Loucy (cell line): Measurements from ENCODE around the gene DHDH.
"Not testable (repeated sequence)": the region's sequence is repeated elsewhere in the genome, so short reads cannot be mapped to it uniquely, and the experiment has no call there.

ENCODE experiments used
- H2AFZ ChIP-seq: fragments of 200-600 bp; sonication (generic); 2 replicates; pipeline ENCODE4 v1.6.0; 2016; ENCODE audit warnings: antibody characterized with exemption, mild to moderate bottlenecking, low read length, moderate library complexity
- H3F3A ChIP-seq: fragments of 200-600 bp; 2 replicates; pipeline ENCODE4 v1.6.0; 2016; ENCODE audit warnings: antibody characterized with exemption, low read depth, mild to moderate bottlenecking
- H3K27me3 ChIP-seq: fragments of 200-600 bp; sonication (generic); 2 replicates; pipeline ENCODE4 v1.6.1; 2014; ENCODE audit warnings: low read length, mild to moderate bottlenecking; ENCODE audit not compliant: insufficient read depth, poor library complexity, severe bottlenecking
- H3K36me3 ChIP-seq: fragments of 200-600 bp; sonication (generic); 2 replicates; pipeline ENCODE4 v1.6.1; 2016; ENCODE audit warnings: low read length; ENCODE audit not compliant: insufficient read depth
- H3K4me1 ChIP-seq: fragments of 200-600 bp; sonication (generic); 2 replicates; pipeline ENCODE4 v1.5.1; 2014; ENCODE audit warnings: low read length, mild to moderate bottlenecking; ENCODE audit not compliant: insufficient read depth, poor library complexity, severe bottlenecking
- H3K4me2 ChIP-seq: fragments of 200-600 bp; sonication (generic); 2 replicates; pipeline ENCODE4 v1.6.0; 2014; ENCODE audit warnings: antibody characterized with exemption, low read length, low read depth, mild to moderate bottlenecking; ENCODE audit not compliant: poor library complexity, severe bottlenecking
- H3K4me3 ChIP-seq: fragments of 200-600 bp; sonication (generic); 2 replicates; pipeline ENCODE4 v1.5.1; 2014; ENCODE audit warnings: low read length, mild to moderate bottlenecking, mixed read lengths; ENCODE audit not compliant: poor library complexity, severe bottlenecking
- H3K79me2 ChIP-seq: fragments of 200-600 bp; sonication (generic); 2 replicates; pipeline ENCODE4 v1.6.1; 2014; ENCODE audit warnings: low read length; ENCODE audit not compliant: insufficient read depth
- H3K9ac ChIP-seq: fragments of 200-600 bp; sonication (generic); 2 replicates; pipeline ENCODE4 v1.6.0; 2014; ENCODE audit warnings: mild to moderate bottlenecking, low read depth, low read length, moderate library complexity; ENCODE audit not compliant: poor library complexity, severe bottlenecking
- H3K9me2 ChIP-seq: fragments of 200-600 bp; sonication (generic); replicated peaks from 2 replicates; pipeline ENCODE4 v1.6.1; 2016; ENCODE audit warnings: low read depth, low read length, mixed read lengths
- H3K9me3 ChIP-seq: fragments of 200-600 bp; sonication (generic); 2 replicates; pipeline ENCODE4 v1.6.1; 2014; ENCODE audit warnings: mild to moderate bottlenecking, antibody characterized with exemption, low read length, low read depth; ENCODE audit not compliant: insufficient read depth
- H4K20me1 ChIP-seq: fragments of 200-600 bp; sonication (generic); 2 replicates; pipeline ENCODE4 v1.6.0; 2014; ENCODE audit warnings: antibody characterized with exemption, low read length, mild to moderate bottlenecking; ENCODE audit not compliant: insufficient read depth, poor library complexity, severe bottlenecking
- EZH2phosphoT487 ChIP-seq: fragments of 200-600 bp; IDR thresholded peaks from 2 replicates; pipeline ENCODE4 v1.6.1; 2018; ENCODE audit warnings: antibody characterized with exemption, mild to moderate bottlenecking, moderate library complexity, borderline replicate concordance
- TF ChIP-seq, protein P1 (sequence below): fragments of 200-600 bp; sonication (generic); conservative IDR thresholded peaks from 2 replicates; pipeline ENCODE4 v1.5.1; 2014; ENCODE audit warnings: mild to moderate bottlenecking, antibody characterized with exemption, low read length

Gene DHDH

DNA sequence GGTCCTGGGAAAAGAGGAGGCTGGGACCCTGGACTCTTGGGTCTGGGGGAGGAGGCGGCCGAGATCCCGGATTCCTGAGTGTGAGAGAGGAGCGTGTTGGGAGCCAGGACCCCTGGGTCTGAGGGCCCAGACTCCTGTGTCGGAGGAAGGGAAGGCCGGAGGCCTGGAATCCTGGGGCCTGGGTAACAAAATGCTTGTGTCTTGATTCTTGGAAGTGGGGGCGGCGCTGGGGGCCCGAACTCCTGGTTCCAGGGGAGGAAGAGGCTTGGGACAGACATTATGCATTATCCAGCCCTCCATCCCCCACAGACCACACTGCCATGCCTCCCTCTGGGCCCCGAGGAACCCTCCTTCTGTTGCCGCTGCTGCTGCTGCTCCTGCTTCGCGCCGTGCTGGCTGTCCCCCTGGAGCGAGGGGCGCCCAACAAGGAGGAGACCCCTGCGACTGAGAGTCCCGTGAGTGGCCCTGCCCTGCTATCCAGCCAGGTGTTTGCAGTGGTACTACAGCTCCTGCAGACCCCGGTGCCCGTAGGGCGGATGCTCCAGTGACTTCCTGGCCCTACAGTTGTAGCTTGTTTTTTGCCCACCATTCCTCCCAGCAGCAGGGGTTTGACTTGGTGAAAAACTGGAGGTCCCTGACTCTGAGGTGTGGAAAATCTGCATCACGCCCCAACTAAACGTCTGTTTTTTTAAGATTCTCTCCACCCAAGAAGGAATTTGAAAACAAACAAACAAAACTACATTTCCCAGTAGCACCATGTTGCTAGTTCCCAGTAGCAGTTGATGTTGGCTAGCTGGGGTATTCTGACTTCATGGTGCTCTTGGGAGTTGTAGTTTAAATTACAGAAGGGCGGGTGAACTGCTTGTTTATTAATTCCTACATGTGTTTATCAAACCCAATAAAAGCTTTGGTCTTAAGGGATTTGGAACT, 32.8 kb upstream of the DHDH start:
- Histone ChIP-seq H3K4me3 (peak overlapping the region; percentile 90), H3K9me3 (no peaks in the 10 kb centered on the region), H3K36me3 (no peaks in the 10 kb centered on the region), H4K20me1 (peaks cover 7% of the 10 kb centered on the region), H3K9me2 (no peaks in the 10 kb centered on the region), H3K27me3 (no peaks in the 10 kb centered on the region), H3K4me1 (peaks cover 14% of the 10 kb centered on the region), H3F3A (no peaks in the 10 kb centered on the region), H2AFZ (peak overlapping the region; percentile 65), H3K79me2 (peaks cover 16% of the 10 kb centered on the region; the same call in 1 of the 2 replicates), H3K9ac (peak overlapping the region; percentile 90), H3K4me2 (peak overlapping the region; percentile 94)
- no peak for TF ChIP-seq EZH2phosphoT487
- TF ChIP-seq, protein P1, sequence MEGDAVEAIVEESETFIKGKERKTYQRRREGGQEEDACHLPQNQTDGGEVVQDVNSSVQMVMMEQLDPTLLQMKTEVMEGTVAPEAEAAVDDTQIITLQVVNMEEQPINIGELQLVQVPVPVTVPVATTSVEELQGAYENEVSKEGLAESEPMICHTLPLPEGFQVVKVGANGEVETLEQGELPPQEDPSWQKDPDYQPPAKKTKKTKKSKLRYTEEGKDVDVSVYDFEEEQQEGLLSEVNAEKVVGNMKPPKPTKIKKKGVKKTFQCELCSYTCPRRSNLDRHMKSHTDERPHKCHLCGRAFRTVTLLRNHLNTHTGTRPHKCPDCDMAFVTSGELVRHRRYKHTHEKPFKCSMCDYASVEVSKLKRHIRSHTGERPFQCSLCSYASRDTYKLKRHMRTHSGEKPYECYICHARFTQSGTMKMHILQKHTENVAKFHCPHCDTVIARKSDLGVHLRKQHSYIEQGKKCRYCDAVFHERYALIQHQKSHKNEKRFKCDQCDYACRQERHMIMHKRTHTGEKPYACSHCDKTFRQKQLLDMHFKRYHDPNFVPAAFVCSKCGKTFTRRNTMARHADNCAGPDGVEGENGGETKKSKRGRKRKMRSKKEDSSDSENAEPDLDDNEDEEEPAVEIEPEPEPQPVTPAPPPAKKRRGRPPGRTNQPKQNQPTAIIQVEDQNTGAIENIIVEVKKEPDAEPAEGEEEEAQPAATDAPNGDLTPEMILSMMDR, result no peak

DNA sequence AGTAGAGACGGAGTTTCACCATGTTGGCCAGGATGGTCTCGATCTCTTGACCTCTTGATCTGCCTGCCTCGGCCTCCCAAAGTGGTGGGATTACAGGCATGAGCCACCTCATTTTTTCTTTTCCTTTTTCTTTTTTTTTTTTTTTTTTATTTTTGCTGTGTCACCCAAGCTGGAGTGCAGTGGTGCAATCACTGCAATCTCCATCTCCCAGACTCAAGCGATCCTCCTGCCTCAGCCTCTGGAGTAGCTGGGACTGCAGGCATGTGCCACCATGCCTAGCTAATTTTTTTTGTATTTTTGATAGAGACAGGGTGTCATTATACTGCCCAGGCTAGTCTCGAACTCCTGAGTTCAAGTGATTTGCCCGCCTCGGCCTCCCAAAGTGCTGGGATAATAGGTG, 31.2 kb upstream of the DHDH start:
- H2AFZ ChIP-seq, H4K20me1 ChIP-seq, H3K4me3 ChIP-seq, H3K9ac ChIP-seq, H3K36me3 ChIP-seq, H3K9me3 ChIP-seq, H3K27me3 ChIP-seq, H3F3A ChIP-seq, H3K9me2 ChIP-seq: not testable (repeated sequence)
- peak overlapping the region; percentile 94 for H3K4me2 ChIP-seq
- H3K4me1 ChIP-seq, result peaks cover 14% of the 10 kb centered on the region
- H3K79me2 ChIP-seq, result peaks cover 16% of the 10 kb centered on the region; the same call in 1 of the 2 replicates

DNA sequence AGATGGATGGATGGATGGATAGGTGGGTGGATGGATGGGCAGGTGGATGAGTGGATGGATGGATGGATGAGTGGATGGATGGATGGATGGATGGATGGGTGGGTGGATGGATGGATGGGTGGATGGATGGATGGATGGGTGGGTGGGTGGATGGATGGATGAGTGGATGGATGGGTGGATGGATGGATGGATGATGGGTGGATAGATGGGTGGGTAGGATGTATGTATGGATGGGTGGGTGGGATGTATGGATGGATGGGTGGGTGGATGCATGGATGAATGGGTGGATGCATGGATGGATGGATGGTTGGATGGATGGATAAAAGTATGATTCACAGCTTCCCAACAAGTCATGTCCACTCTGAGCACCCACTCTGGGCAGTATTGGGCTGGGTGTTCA, 29.7 kb upstream of the DHDH start:
- H3F3A ChIP-seq, H3K27me3 ChIP-seq, H2AFZ ChIP-seq, H3K4me2 ChIP-seq, H4K20me1 ChIP-seq, H3K9ac ChIP-seq, H3K36me3 ChIP-seq, H3K9me3 ChIP-seq, H3K4me3 ChIP-seq, H3K9me2 ChIP-seq: not testable (repeated sequence)
- peaks cover 14% of the 10 kb centered on the region for H3K4me1 ChIP-seq
- peaks cover 16% of the 10 kb centered on the region; the same call in 1 of the 2 replicates for H3K79me2 ChIP-seq

DNA sequence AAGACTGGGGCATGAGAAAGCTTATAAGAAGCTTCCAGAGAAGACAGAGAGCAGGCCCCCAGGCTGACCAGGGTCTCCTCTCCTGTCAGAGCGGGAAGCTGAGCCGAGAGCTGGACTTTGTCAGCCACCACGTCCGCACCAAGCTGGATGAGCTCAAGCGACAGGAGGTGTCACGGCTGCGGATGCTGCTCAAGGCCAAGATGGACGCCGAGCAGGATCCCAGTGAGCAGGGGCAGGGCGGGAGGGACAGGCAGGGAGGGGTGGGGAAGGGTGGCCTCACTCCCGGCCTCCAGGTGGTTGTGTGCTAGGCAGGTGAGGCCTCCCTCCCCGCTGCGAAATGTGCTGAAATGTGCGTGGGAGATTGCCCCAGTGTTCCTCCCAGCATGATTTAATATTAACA, 27.8 kb upstream of the DHDH start:
- Histone ChIP-seq H3K9ac (no peak overlapping the region), H2AFZ (no peak overlapping the region), H4K20me1 (peaks cover 4% of the 10 kb centered on the region), H3K4me1 (peaks cover 13% of the 10 kb centered on the region), H3K4me2 (no peak overlapping the region), H3K36me3 (peaks cover 3% of the 10 kb centered on the region; the same call in 1 of the 2 replicates), H3K9me2 (no peaks in the 10 kb centered on the region), H3K9me3 (no peaks in the 10 kb centered on the region), H3K79me2 (peaks cover 11% of the 10 kb centered on the region; the same call in 1 of the 2 replicates), H3F3A (no peaks in the 10 kb centered on the region), H3K4me3 (no peak overlapping the region), H3K27me3 (no peaks in the 10 kb centered on the region)
- no peak for TF ChIP-seq EZH2phosphoT487
- TF ChIP-seq, protein P1, result no peak
